Ureter (tissue), 1 donor: Measurements from ENCODE around the gene CADPS2. TPM values are rescaled to one million over a fixed set of nuclear protein-coding genes. Genes with fewer than 3 reads are reported as not detected.

Experiments
- DNase-seq: peaks from one replicate; pipeline ENCODE4 v3.0.0-alpha.2; 2020; ENCODE audit warnings: low spot score
- total RNA-seq: library from RNA; stranded (reverse); gene quantifications from one replicate; pipeline ENCODE4 v1.2.4, GENCODE V29; 2023
- donor health status: DM: yes; HTN: yes; CAD: no.

The CADPS2 gene
- total RNA-seq, 1 donor from 2014 or later: 25.8 TPM

- no peak for DNase-seq
Measured at GRCh38 chr7:122600630-122601029, 285.6 kb downstream of the CADPS2 start.

GRCh38 chr7:122600042-122600441 is 286.2 kb downstream of the CADPS2 start:
- no peak for DNase-seq

GRCh38 chr7:122597277-122597676 is 289.0 kb downstream of the CADPS2 start:
- DNase-seq: no peak

- DNase-seq: no peak
Measured at GRCh38 chr7:122595885-122596284, 290.4 kb downstream of the CADPS2 start.

GRCh38 chr7:122588621-122589020 is 297.6 kb downstream of the CADPS2 start:
- no peak for DNase-seq

- DNase-seq: no peak
Measured at GRCh38 chr7:122584676-122585251, 301.5 kb downstream of the CADPS2 start.

GRCh38 chr7:122578350-122578749 is 307.9 kb downstream of the CADPS2 start:
- DNase-seq: no peak

GRCh38 chr7:122577449-122578003 is 308.7 kb downstream of the CADPS2 start:
- no peak for DNase-seq

GRCh38 chr7:122572706-122573105 is 313.6 kb downstream of the CADPS2 start:
- DNase-seq: no peak

- DNase-seq: no peak
Measured at GRCh38 chr7:122561326-122561725, 324.9 kb downstream of the CADPS2 start.

GRCh38 chr7:122556873-122557542 is 329.3 kb downstream of the CADPS2 start:
- no peak for DNase-seq

GRCh38 chr7:122556219-122556618 is 330.0 kb downstream of the CADPS2 start:
- DNase-seq: no peak

- no peak for DNase-seq
Measured at GRCh38 chr7:122553761-122554160, 332.5 kb downstream of the CADPS2 start.

GRCh38 chr7:122552769-122553168 is 333.5 kb downstream of the CADPS2 start:
- no peak for DNase-seq

GRCh38 chr7:122550545-122550944 is 335.7 kb downstream of the CADPS2 start:
- no peak for DNase-seq

- no peak for DNase-seq
Measured at GRCh38 chr7:122549578-122549977, 336.7 kb downstream of the CADPS2 start.

- DNase-seq: no peak
Measured at GRCh38 chr7:122546496-122546895, 339.8 kb downstream of the CADPS2 start.

- no peak for DNase-seq
Measured at GRCh38 chr7:122544463-122544862, 341.8 kb downstream of the CADPS2 start.

GRCh38 chr7:122543891-122544290 is 342.4 kb downstream of the CADPS2 start:
- no peak for DNase-seq

- DNase-seq: no peak
Measured at GRCh38 chr7:122543166-122543565, 343.1 kb downstream of the CADPS2 start.

GRCh38 chr7:122535086-122535485 is 351.2 kb downstream of the CADPS2 start:
- DNase-seq: no peak

- DNase-seq: no peak
Measured at GRCh38 chr7:122532406-122533269, 353.6 kb downstream of the CADPS2 start.
